ENCODE measurements around the gene HOMEZ. TPM values are rescaled to one million over a fixed set of nuclear protein-coding genes. Genes with fewer than 3 reads are reported as not detected.

Gene HOMEZ
- total and polyA plus RNA-seq, 10 of the 15 experiments (the other 5 are each of a cell fraction or from before 2014, with no cell fraction given) = 2.6 to 19.3 (median 13.0) TPM

GRCh38 chr14:23302290-23303225 is 16.6 kb upstream of the HOMEZ start, which contains the start of gene PPP1R3E (continued):
- TF ChIP-seq RELB (IDR thresholded peaks at IDR 0.05; ENCODE audit: low read depth) = peak; percentile 28; the same call in 1 of the 2 replicates
- no peak for TF ChIP-seq E4F1 (IDR thresholded peaks at IDR 0.05; ENCODE audit: borderline replicate concordance, partially characterized antibody)
- TF ChIP-seq NFYB (IDR thresholded peaks at IDR 0.05; ENCODE audit: insufficient read depth, low read depth, low read length) = no peak
- TF ChIP-seq BACH1 (IDR thresholded peaks at IDR 0.05; ENCODE audit: borderline replicate concordance) = peak; percentile 37; the same call in 1 of the 2 replicates
- no peak for TF ChIP-seq FOXM1 (IDR thresholded peaks at IDR 0.05; ENCODE audit: low read depth, low read length)
- peak in 1 of 2 experiments; percentile 8; a peak in 1 of 4 replicates for TF ChIP-seq IKZF2 (IDR thresholded peaks at IDR 0.05)
- TF ChIP-seq SMARCA5 (IDR thresholded peaks at IDR 0.05) = no peak
- no peak for TF ChIP-seq RAD21 (IDR thresholded peaks at IDR 0.05; ENCODE audit: insufficient read depth, low read depth, low read length)
- no peak for TF ChIP-seq PAX8 (IDR thresholded peaks at IDR 0.05)
- TF ChIP-seq NR2C1 (IDR thresholded peaks at IDR 0.05) = no peak
- no peak for TF ChIP-seq CEBPB (IDR thresholded peaks at IDR 0.05; ENCODE audit: borderline replicate concordance in 1 of 2, low read depth in 2 of 2, low read length in 2 of 2)
- TF ChIP-seq ZNF207 (IDR thresholded peaks at IDR 0.05; ENCODE audit: borderline replicate concordance) = no peak
- TF ChIP-seq ZBTB4 (CRISPR knock-in tag; IDR thresholded peaks at IDR 0.05) = no peak
- TF ChIP-seq ZSCAN29 (IDR thresholded peaks at IDR 0.05) = no peak
- TF ChIP-seq NRF1 (conservative IDR thresholded peaks at IDR 0.05; ENCODE audit: low read depth, low read length) = no peak
- no peak for TF ChIP-seq ZNF217 (IDR thresholded peaks at IDR 0.05)
- no peak for TF ChIP-seq JUNB (IDR thresholded peaks at IDR 0.05)
- no peak; the same call in 1 of the 2 replicates for TF ChIP-seq ZNF687 (IDR thresholded peaks at IDR 0.05)

Data from GM12878 (cell line).